GM12892 (cell line): ENCODE results near the gene ULBP3.

ENCODE experiments used
- POLR2A ChIP-seq: IDR thresholded peaks from 2 replicates; pipeline ENCODE4 v1.6.1; 2011; ENCODE audit warnings: low read depth, low read length, control low read depth
- POLR2AphosphoS5 ChIP-seq: IDR thresholded peaks from 2 replicates; pipeline ENCODE4 v1.6.1; 2011; ENCODE audit warnings: low read depth, low read length, control low read depth

DNA sequence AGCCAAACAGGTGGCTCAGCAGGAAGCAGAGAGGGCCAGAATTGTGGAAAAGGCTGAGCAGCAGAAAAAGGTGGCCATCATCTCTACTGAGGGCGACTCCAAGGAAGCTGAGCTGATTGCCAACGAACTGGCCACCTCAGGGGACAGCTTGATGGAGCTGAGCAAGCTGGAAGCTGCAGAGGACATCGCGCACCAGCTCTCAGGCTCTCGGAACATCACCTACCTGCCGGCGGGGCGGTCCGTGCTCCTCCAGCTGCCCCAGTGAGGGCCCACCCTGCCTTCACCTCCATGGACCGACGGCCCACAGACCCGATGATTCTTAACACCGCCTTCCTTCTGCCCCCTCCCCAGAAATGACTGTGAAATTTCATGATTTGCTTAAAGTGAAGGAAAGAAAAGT, 25.8 kb downstream of the ULBP3 start:
- no peak for TF ChIP-seq POLR2AphosphoS5
- no peak for TF ChIP-seq POLR2A
